HL-60/S4 treated with retinoic acid at 250 ng/mL for 4 days and 3 days (cell line): ENCODE results near the gene GDPGP1.
"Not testable (repeated sequence)": the region's sequence is repeated elsewhere in the genome, so short reads cannot be mapped to it uniquely, and the experiment has no call there.

Experiments
- in situ Hi-C: fragments of 300-500 bp; cut with MboI; formaldehyde crosslinking; loops from 2 replicates; pipeline ENCODE4 v1.7.0; 2022; ENCODE audit warnings: low sequenced_read_pairs

The GDPGP1 gene, protein sequence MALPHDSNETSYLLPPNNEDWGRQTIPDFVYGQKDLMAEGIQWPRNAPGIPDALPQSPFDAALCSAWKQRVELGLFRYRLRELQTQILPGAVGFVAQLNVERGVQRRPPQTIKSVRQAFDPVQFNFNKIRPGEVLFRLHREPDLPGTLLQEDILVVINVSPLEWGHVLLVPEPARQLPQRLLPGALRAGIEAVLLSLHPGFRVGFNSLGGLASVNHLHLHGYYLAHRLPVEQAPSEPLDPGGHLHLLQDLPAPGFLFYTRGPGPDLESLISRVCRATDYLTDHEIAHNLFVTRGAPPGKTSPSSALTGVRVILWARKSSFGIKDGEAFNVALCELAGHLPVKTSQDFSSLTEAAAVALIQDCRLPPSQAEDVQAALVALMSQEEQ

DNA sequence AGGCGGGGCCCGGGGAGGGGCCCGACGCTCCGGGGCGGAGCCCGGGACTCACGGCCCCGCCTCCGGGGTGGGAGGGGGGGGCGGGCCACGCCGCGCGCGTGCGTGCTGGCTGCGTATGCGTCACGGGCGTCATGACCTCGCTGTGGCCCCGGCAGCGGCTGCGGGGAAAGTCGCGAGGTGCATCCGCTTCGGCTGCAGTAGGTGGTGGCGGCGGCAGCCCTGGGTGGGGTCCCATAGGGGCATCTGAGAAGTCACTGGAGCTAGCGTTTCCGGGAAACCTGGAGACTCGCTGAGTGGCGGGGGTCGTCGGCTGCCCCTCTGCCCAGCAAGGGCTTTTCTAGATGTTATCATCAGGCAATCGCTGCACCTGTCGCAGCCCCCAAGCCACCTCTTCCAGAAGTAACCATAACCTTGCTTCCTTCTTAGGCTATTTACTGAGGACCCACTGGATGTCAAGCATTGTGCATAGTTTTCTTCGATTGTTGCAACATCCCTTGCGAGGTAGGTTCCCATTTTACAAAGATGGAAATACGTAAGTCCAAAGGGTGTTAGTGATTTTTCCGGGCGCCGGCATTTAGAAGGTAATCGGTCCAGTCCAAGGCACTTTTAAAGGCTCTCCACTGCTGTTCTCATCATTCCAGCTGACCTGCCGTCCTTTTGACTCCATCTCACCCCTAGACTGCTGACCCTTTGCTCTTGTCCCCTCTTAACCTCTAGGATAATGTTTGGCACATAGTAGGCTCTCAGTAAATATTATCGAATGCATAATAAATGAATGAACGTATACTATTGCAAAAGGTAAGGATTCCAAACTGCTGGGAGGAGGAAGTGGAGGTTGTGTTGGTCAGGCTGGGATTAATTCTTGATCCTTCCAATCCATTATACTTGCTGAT is at the start of gene GDPGP1:
Gene GDPGP1 (plus strand): TSS at position 114 of the 893 bp plus-strand sequence. CDS start 6,700 bp downstream, outside the sequence.
- in situ Hi-C loops: no loop called here

- in situ Hi-C loops: no loop called here
Measured at GRCh38 chr15:90184786-90185704, 49.0 kb upstream of the GDPGP1 start.

DNA sequence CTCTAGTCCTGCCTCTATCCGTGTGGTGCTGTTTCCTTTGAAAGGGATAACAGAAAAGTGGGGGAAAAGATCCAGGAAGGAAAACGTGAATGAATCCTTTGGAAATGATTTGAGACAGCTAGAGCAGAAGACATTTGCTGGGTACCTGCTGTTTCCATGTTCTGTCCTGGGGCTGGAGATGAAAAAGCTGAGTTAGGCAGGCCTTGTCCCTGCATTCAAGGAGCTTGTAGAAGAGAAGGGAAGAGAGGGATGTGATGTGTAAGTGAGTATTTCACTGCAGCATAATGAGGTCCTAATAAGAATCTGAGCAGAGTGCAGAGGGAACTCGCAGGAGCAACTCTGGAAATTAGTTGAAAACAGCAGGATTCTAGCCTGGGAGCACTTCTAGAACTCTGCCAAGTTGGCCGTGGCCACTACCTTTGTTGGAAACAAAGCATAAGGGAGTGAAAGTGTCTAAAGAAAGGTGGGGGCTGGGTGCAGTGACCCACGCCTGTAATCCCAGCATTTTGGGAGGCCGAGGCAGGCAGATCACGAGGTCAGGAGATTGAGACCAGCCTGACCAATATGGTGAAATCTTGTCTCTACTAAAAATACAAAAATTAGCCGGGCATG is 46.6 kb upstream of the GDPGP1 start:
- in situ Hi-C loops: no loop called here

- in situ Hi-C loops: not testable (repeated sequence)
Measured at GRCh38 chr15:90188065-90188464, 45.9 kb upstream of the GDPGP1 start.

DNA sequence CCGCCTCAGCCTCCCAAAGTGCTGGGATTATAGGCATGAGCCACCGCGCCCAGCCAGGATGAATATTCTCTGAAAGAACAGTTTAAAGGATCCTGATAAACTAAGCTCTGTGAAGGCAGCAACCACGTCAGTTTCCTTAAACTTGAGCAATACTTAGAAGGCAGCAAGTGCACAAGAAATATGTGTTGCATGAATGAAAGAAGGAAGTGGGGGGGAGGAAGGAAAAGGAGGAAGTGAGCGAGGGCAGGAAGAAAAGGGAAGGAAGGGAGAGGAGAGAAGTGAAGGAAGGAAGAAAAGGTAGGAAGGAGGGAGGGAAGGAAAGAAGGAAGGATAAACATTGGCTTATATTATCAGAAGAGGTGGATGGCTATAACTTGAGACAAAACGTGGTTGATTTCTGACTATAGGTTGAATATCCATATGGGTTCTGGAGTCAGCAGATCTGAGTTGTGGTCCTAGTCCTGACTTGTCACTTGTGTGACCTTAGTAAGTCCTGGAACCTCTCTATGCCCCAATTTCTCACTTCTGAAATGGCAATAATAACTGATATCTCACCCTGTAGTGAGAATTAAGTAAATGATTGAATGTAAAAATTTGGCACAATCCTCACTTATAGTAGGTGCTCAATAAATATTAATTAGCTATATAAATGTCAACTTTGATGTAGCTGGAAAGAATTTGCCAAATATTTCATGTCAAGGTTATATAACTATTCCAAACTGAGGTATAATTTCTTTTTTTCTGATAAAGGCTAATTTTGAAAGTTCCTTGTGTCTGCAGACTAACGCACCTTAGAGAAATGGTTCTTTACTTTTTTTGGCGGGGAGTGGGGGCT is 44.9 kb upstream of the GDPGP1 start:
- in situ Hi-C loops: no loop called here

DNA sequence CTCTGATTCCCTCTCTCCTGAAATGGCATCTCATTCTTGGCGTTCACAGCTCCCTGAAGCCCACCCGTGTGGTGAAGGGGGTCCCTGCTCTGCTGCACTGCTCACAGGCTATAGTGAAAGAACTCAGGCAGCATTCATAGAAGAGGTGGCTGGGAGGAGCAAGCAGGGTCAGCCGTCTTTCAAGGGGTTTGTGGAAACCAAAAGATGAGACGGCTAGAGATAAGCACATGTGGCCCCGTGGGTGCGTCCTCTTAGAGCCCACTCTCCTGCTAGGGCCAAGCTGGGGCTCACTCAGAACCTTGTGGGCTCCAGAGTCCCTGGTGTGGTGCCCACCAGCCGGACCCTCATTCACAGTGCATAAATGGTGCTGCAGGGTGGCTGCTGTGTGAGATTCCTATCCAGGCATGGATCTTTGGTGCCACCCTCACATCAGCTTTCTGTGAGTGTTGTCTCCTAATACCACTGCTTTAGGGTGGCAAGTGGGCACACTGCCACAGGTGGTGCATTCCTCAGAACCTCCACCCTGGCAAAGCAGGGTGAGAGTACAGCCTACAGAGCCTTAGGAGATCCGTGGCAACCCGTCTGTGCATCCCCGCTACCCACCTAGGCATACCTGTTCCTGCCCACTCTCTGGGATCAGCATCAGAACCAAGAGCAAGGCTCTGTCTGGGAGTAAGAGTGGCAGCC is 44.1 kb upstream of the GDPGP1 start:
- in situ Hi-C loops: no loop called here

DNA sequence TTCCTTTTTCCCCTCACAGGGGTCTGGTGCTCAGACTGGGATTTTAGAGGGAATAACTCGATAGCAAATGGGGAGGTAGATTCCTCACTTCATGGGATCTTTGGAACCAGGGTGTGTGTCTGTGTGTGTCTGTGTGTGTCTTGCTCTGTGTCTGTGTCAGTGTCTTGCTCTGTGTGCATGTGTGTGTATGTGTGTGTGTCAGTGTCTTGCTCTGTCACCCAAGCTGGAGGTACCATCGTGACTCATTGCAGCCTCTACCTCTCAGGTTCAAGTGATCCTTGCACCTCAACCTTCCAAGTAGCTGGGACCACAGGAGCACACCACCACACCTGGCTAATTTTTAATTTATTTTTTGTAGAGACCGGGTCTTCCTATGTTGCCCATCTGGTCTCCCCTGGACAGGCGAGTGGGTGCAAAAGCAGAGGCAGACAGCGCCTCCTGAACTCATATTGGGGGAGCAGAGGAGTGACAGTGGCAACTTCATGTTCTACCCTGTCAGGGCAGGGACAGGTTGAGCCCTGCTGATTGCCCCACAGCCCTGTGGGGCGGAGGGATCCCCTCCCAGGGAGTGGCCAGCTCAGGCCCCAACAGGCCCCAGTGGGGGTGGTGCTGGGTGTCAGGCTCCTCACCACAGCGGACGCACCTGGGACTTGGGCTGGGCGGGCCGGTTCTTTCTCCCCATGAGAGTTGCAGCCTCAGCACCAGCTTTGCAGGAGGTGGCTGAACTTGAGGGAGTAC is 43.2 kb upstream of the GDPGP1 start:
- in situ Hi-C loops: no loop called here

DNA sequence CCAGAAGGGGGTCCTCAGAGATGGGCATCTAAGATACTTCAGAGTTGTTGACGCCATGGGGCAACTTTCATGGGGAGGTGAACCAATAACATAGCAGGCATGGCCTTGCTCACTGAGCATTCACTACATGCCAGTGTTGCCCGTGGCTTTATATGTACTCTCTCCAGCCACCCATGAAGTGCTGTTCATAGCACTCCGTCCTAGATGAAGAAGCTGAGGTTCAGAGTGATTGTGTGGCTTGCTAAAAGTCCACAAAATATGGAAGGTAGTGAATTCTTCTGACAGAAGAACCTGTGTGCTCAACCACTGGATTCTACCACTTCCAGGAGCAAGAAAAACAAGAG is 42.7 kb upstream of the GDPGP1 start:
- in situ Hi-C loops: no loop called here

DNA sequence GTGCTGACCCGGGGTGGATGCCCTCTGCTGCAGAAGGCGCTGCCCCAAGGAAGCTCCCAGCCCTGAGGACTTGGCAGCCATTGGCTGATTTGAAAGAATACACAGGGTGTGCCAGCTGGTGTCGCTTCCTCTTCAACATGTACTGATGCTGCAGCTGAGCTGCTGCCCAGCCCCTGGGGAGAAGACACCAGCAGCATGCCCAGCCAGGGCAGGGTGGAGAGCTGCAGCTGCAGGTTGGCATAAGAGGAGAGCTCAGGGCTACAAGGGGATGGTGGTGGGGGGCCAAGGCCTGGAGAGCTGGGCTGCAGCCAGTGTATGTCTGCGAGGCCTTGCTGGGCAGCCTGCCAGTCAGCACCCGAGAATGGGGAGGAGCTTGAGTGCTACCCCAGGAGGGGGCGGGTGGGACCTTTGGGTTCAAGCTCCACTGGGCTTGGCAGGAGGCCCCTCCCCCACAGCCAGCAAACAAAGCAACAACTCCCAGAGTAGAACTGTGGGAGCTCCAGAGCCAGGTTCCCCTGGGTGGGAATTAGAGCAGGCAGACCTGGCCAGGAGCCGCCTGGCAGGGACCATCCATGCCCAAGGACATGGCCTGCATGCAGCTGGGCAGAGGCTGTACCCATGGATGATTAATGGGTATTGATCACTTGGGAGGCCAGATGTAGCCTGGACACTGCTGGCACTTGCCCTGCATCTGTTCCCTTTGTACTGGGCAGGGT is 42.1 kb upstream of the GDPGP1 start:
- in situ Hi-C loops: no loop called here

- in situ Hi-C loops: no loop called here
Measured at GRCh38 chr15:90192961-90193786, 40.8 kb upstream of the GDPGP1 start.

- in situ Hi-C loops: no loop called here
Measured at GRCh38 chr15:90194655-90195054, 39.4 kb upstream of the GDPGP1 start.

GRCh38 chr15:90200534-90201129 is 33.4 kb upstream of the GDPGP1 start:
- in situ Hi-C loops: no loop called here

- in situ Hi-C loops: no loop called here
Measured at GRCh38 chr15:90201130-90201943, 32.7 kb upstream of the GDPGP1 start, which contains the start of gene SEMA4B. TSS of gene SEMA4B (plus strand) at chr15:90201330. CDS start at chr15:90201579, 249 bp downstream.

- in situ Hi-C loops: no loop called here
Measured at GRCh38 chr15:90201944-90202375, 32.0 kb upstream of the GDPGP1 start.

GRCh38 chr15:90202929-90203328 is 31.1 kb upstream of the GDPGP1 start:
- in situ Hi-C loops: no loop called here
